Activated CD4-positive, CD25-positive, alpha-beta regulatory T cell treated with anti-CD3 and anti-CD28 coated beads, Interleukin-2, amount 50 U/mL, for 16 hours (primary cell): Measurements from ENCODE around the gene CLNK.
"Not testable (repeated sequence)": the region's sequence is repeated elsewhere in the genome, so short reads cannot be mapped to it uniquely, and the experiment has no call there.

ENCODE experiments used
- DNase-seq: peaks from one replicate; pipeline ENCODE4 v3.0.0-alpha.2; 2020; ENCODE audit warnings: low read depth, low spot score

Gene CLNK

GRCh38 chr4:10662937-10663336 is 21.6 kb downstream of the CLNK start:
- no peak for DNase-seq

GRCh38 chr4:10661047-10661446 is 23.5 kb downstream of the CLNK start:
- DNase-seq: no peak

- DNase-seq: no peak
These were observed 25.3 kb downstream of the CLNK start for GRCh38 chr4:10659251-10659650.

GRCh38 chr4:10656988-10657387 is 27.6 kb downstream of the CLNK start:
- DNase-seq: no peak

- DNase-seq: no peak
These were observed 28.1 kb downstream of the CLNK start for GRCh38 chr4:10656420-10656819.

GRCh38 chr4:10655968-10656367 is 28.6 kb downstream of the CLNK start:
- DNase-seq: no peak

GRCh38 chr4:10648479-10648878 is 36.1 kb downstream of the CLNK start:
- no peak for DNase-seq

GRCh38 chr4:10647846-10648245 is 36.7 kb downstream of the CLNK start:
- no peak for DNase-seq

GRCh38 chr4:10643600-10644425 is 40.8 kb downstream of the CLNK start:
- DNase-seq: no peak

GRCh38 chr4:10640561-10641201 is 43.9 kb downstream of the CLNK start:
- DNase-seq: no peak

- no peak for DNase-seq
These were observed 44.9 kb downstream of the CLNK start for GRCh38 chr4:10639664-10640063.

- no peak for DNase-seq
These were observed 45.5 kb downstream of the CLNK start for GRCh38 chr4:10639100-10639499.

- no peak for DNase-seq
These were observed 49.5 kb downstream of the CLNK start for GRCh38 chr4:10635091-10635490.

- DNase-seq: no peak
These were observed 55.2 kb downstream of the CLNK start for GRCh38 chr4:10629394-10629793.

- no peak for DNase-seq
These were observed 59.4 kb downstream of the CLNK start for GRCh38 chr4:10625131-10625530.

- no peak for DNase-seq
These were observed 60.7 kb downstream of the CLNK start for GRCh38 chr4:10623862-10624261.

- no peak for DNase-seq
These were observed 61.3 kb downstream of the CLNK start for GRCh38 chr4:10623241-10623640.

GRCh38 chr4:10622728-10623127 is 61.8 kb downstream of the CLNK start:
- DNase-seq: no peak

GRCh38 chr4:10620935-10621488 is 63.6 kb downstream of the CLNK start:
- DNase-seq: no peak

- no peak for DNase-seq
These were observed 64.7 kb downstream of the CLNK start for GRCh38 chr4:10619855-10620254.

- DNase-seq: no peak
These were observed 65.3 kb downstream of the CLNK start for GRCh38 chr4:10619220-10619619.

GRCh38 chr4:10614926-10615325 is 69.6 kb downstream of the CLNK start:
- not testable (repeated sequence) for DNase-seq

GRCh38 chr4:10613926-10614478 is 70.6 kb downstream of the CLNK start:
- DNase-seq: no peak
